GM12878 (cell line): ENCODE measurements around the gene NTMT2. TPM values are rescaled to one million over a fixed set of nuclear protein-coding genes. Genes with fewer than 3 reads are reported as not detected.

Experiments used
- ATAC-seq: fragments of 200-7000 bp; cut with Tn5 transposase; 3 replicates; pipeline ENCODE4 v1.9.1; 2020; ENCODE audit warnings: mild to moderate bottlenecking, moderate library complexity
- BruUV-seq: library from RNA; stranded (reverse); fragments of 400-500 nt; replicated peaks from 2 replicates; lab custom pipeline; 2021; lab: Mats Ljungman, UMichigan
- CTCF ChIA-PET: fragments of 300-600 bp; sonication (Branson Sonifier 250); formaldehyde crosslinking; extraction: SDS; loops from one replicate; lab custom pipeline; 2021; ENCODE audit warnings: inconsistent platforms; lab: Yijun Ruan, JAX
- POLR2A ChIA-PET: fragments of 350-600 bp; formaldehyde crosslinking; extraction: SDS; loops from one replicate; lab custom pipeline; 2021; ENCODE audit warnings: inconsistent platforms; lab: Charles Lee
- RAD21 ChIA-PET: fragments of 300-600 bp; sonication (Branson Sonifier 250); formaldehyde crosslinking; loops from one replicate; lab custom pipeline; 2023; ENCODE audit warnings: antibody characterized with exemption; ENCODE audit not compliant: unreplicated experiment; lab: Charles Lee
- SMC1A ChIA-PET: fragments of 300-600 bp; sonication (Branson Sonifier 250); formaldehyde crosslinking; loops from one replicate; lab custom pipeline; 2023; ENCODE audit not compliant: unreplicated experiment, uncharacterized antibody; lab: Charles Lee
- DNase-seq: peaks from one replicate; pipeline ENCODE4 v3.0.0-alpha.2; 2011; ENCODE audit warnings: low read depth, low spot score
- FAIRE-seq: peaks from 3 replicates; lab custom pipeline; 2011; peaks lifted over from hg19 to GRCh38; lab: Jason Lieb, UNC
- H2AFZ ChIP-seq: 2 replicates; pipeline ENCODE4 v1.6.0; 2011; ENCODE audit warnings: low read depth, low read length, control low read depth; ENCODE audit not compliant: control insufficient read depth
- H3K27ac ChIP-seq: 2 replicates; pipeline ENCODE4 v1.5.1; 2011; ENCODE audit warnings: control low read depth; ENCODE audit not compliant: control insufficient read depth, insufficient read depth
- H3K27me3 ChIP-seq, 2 experiments: replicated peaks in 1 of 2; 2 replicates each; pipeline versions ENCODE4 v1.6.0 to v1.6.1; 2011; ENCODE audit warnings: low read length in 1 of 2; ENCODE audit not compliant: control insufficient read depth in 2 of 2, insufficient read depth in 2 of 2
- H3K36me3 ChIP-seq, 2 experiments: 2 replicates each; pipeline ENCODE4 v1.5.1; 2011; ENCODE audit warnings: low read length in 1 of 2; ENCODE audit not compliant: control insufficient read depth in 2 of 2, insufficient read depth in 2 of 2
- H3K4me1 ChIP-seq: 2 replicates; pipeline ENCODE4 v1.6.1; 2011; ENCODE audit warnings: mild to moderate bottlenecking, low read length, moderate library complexity, mixed read lengths; ENCODE audit not compliant: control insufficient read depth, insufficient read depth
- H3K4me2 ChIP-seq: 2 replicates; pipeline ENCODE4 v1.6.0; 2011; ENCODE audit warnings: control low read depth; ENCODE audit not compliant: control insufficient read depth, insufficient read depth
- H3K4me3 ChIP-seq: fragments of 200-600 bp; sonication (generic); 2 replicates; pipeline ENCODE4 v1.5.1; 2016
- H3K79me2 ChIP-seq: 2 replicates; pipeline ENCODE4 v1.6.0; 2011; ENCODE audit warnings: low read length; ENCODE audit not compliant: control insufficient read depth, insufficient read depth
- H3K9ac ChIP-seq: 2 replicates; pipeline ENCODE4 v1.8.0; 2011; ENCODE audit warnings: low read length, control low read depth, mixed read lengths; ENCODE audit not compliant: control insufficient read depth, insufficient read depth
- H3K9me3 ChIP-seq: replicated peaks from 3 replicates; pipeline ENCODE4 v1.5.1; 2011; ENCODE audit warnings: mild to moderate bottlenecking, low read length; ENCODE audit not compliant: control insufficient read depth, insufficient read depth
- H4K20me1 ChIP-seq: 2 replicates; pipeline ENCODE4 v1.6.0; 2011; ENCODE audit not compliant: control insufficient read depth, insufficient read depth
- ASH2L ChIP-seq: fragments of 300-600, 200-600 bp; sonication (generic); IDR thresholded peaks from 2 replicates; pipeline ENCODE4 v1.6.1; 2017; ENCODE audit warnings: low read depth, mild to moderate bottlenecking, borderline replicate concordance
- E2F4 ChIP-seq: IDR thresholded peaks from 2 replicates; pipeline ENCODE4 v1.6.1; 2012; ENCODE audit warnings: low read depth, low read length, improper control_type of control experiment
- FOS ChIP-seq: IDR thresholded peaks from 3 replicates; pipeline ENCODE4 v1.6.1; 2011; ENCODE audit warnings: borderline replicate concordance; ENCODE audit not compliant: insufficient read length; ENCODE audit errors: extremely low read depth
- FOXK2 ChIP-seq: fragments of 450-650 bp; IDR thresholded peaks from 2 replicates; pipeline ENCODE4 v1.6.1; 2017; ENCODE audit warnings: mild to moderate bottlenecking, moderate library complexity
- IKZF1 ChIP-seq: fragments of 450-650 bp; conservative IDR thresholded peaks from 2 replicates; pipeline ENCODE4 v1.6.1; 2017; ENCODE audit warnings: antibody characterized with exemption, mild to moderate bottlenecking
- JUNB ChIP-seq: IDR thresholded peaks from 2 replicates; pipeline ENCODE4 v1.6.1; 2016; ENCODE audit warnings: antibody characterized with exemption, mild to moderate bottlenecking
- LARP7 ChIP-seq: fragments of 450-650 bp; IDR thresholded peaks from 2 replicates; pipeline ENCODE4 v1.6.1; 2017; ENCODE audit warnings: mild to moderate bottlenecking
- MTA3 ChIP-seq: IDR thresholded peaks from 2 replicates; pipeline ENCODE4 v1.6.1; 2012; ENCODE audit warnings: low read length, inconsistent platforms, borderline replicate concordance
- MXI1 ChIP-seq: fragments of 150-350 bp; IDR thresholded peaks from 2 replicates; pipeline ENCODE4 v1.6.1; 2011; ENCODE audit warnings: low read depth, mild to moderate bottlenecking, inconsistent platforms, low read length, improper control_type of control experiment
- NKRF ChIP-seq: fragments of 450-650 bp; conservative IDR thresholded peaks from 2 replicates; pipeline ENCODE4 v1.6.1; 2017; ENCODE audit warnings: mild to moderate bottlenecking, moderate library complexity
- NR2C2 ChIP-seq: IDR thresholded peaks from 2 replicates; pipeline ENCODE4 v1.6.1; 2011; ENCODE audit warnings: borderline replicate concordance, low read depth; ENCODE audit not compliant: control insufficient read depth, insufficient read length
- RELA ChIP-seq: fragments of 450-650 bp; IDR thresholded peaks from 2 replicates; pipeline ENCODE4 v1.8.0; 2014; ENCODE audit warnings: borderline replicate concordance; ENCODE audit not compliant: partially characterized antibody
- SKIL ChIP-seq: fragments of 450-650 bp; IDR thresholded peaks from 2 replicates; pipeline ENCODE4 v1.6.1; 2017; ENCODE audit warnings: mild to moderate bottlenecking, low read depth, inconsistent platforms; ENCODE audit not compliant: poor library complexity, severe bottlenecking
- SUPT20H ChIP-seq: IDR thresholded peaks from 2 replicates; pipeline ENCODE4 v1.6.1; 2011; ENCODE audit warnings: low read depth, mild to moderate bottlenecking, low read length, moderate library complexity, borderline replicate concordance; ENCODE audit not compliant: control insufficient read depth
- TCF12 ChIP-seq: IDR thresholded peaks from 2 replicates; pipeline ENCODE4 v1.6.1; 2011; ENCODE audit warnings: low read depth, mild to moderate bottlenecking, low read length
- ZBED1 ChIP-seq: IDR thresholded peaks from 2 replicates; pipeline ENCODE4 v1.6.1; 2016; ENCODE audit warnings: borderline replicate concordance
- ZBTB11 ChIP-seq: fragments of 450-650 bp; formaldehyde crosslinking; IDR thresholded peaks from 2 replicates; pipeline ENCODE4 v1.5.0; 2022; ENCODE audit warnings: mild to moderate bottlenecking, missing genetic modification characterization
- WGBS: methylation state at CpG from one replicate; pipeline ENCODE4 v1.1.6; 2016; ENCODE audit warnings: low lambda C conversion rate; ENCODE audit not compliant: insufficient replicate concordance, insufficient coverage; ENCODE audit errors: missing lambda C conversion rate; 5-methylcytosine and 5-hydroxymethylcytosine counted together
- in situ Hi-C: fragments of 300-500 bp; cut with MboI; formaldehyde crosslinking; loops from 9 replicates; pipeline ENCODE4 v1.14.3; 2018; ENCODE audit warnings: mixed read lengths
- intact Hi-C: fragments of 100-400 bp; cut with micrococcal nuclease; formaldehyde crosslinking; loops from one replicate; pipeline ENCODE4 v1.14.2; 2022; ENCODE audit not compliant: unreplicated experiment
- polyA plus RNA-seq, 11 experiments: library from polyadenylated mRNA; depleted of rRNA in 4 of 11; unstranded in 6 of 11; stranded (reverse) in 5 of 11; fragments of >200 nt; fragmentation: Nextera tagmentation in 4 of 11; fragmentation: Illumina TruSeq in 1 of 11; extraction: Ambion mirVana in 4 of 11; extraction: Trizol in 1 of 11; gene quantifications; 1 replicate in 1 of 11; 2 replicates in 10 of 11; pipeline versions ENCODE4 v1.2.1 to v1.2.3, GENCODE V29; 2011 to 2016; ENCODE audit warnings: inconsistent platforms in 2 of 11, missing spikeins in 2 of 11, low read depth in 1 of 11
- total RNA-seq, 4 experiments: library from RNA; depleted of rRNA in 3 of 4; stranded (reverse); fragments of >200 nt in 3 of 4; fragmentation: Illumina TruSeq in 1 of 4; extraction: Trizol in 1 of 4; gene quantifications; 2 replicates each; pipeline versions ENCODE4 v1.2.1 to v1.2.3, GENCODE V29; 2013 to 2021

NTMT2 gene
- total and polyA plus RNA-seq, 10 of the 15 experiments (the other 5 are each of a cell fraction or from before 2014, with no cell fraction given) = not detected

- no peak for FAIRE-seq
- TF ChIP-seq ASH2L (no peak), RELA (no peak), FOS (no peak), SUPT20H (no peak), FOXK2 (no peak), IKZF1 (no peak), ZBTB11 (CRISPR knock-in tag) (no peak), SKIL (no peak), JUNB (no peak), NKRF (no peak), NR2C2 (no peak), MXI1 (no peak), LARP7 (no peak), TCF12 (no peak), ZBED1 (no peak), E2F4 (no peak), MTA3 (no peak)
Measured at GRCh38 chr1:170153417-170153816, 7.7 kb downstream of the NTMT2 start.

More at GRCh38 chr1:170153417-170153816, 7.7 kb downstream of the NTMT2 start:
- ChIA-PET RAD21 (no interaction called here), SMC1A (interaction anchor here (1.2 kb wide), 1 partner anchor 15 kb away, joined by 3 read pairs; no protein-coding TSS in a partner anchor), CTCF (no interaction called here), POLR2A (interaction anchor here (1.7 kb wide), 1 partner anchor 9 kb away, joined by 3 read pairs; no protein-coding TSS in a partner anchor)
- no peak for ATAC-seq
- 5% methylated on average over 1 of the region's 1 CpG for WGBS
- no peaks in the 10 kb centered on the region for H3K79me2 ChIP-seq
- H3K27me3 ChIP-seq = no peaks in the 10 kb centered on the region
- no peak overlapping the region for H3K4me2 ChIP-seq
- H2AFZ ChIP-seq = no peak overlapping the region
- in situ Hi-C loops (no loop called here), intact Hi-C loops (no loop called here)
- H3K4me1 ChIP-seq = no peaks in the 10 kb centered on the region
- H3K9me3 ChIP-seq = no peaks in the 10 kb centered on the region; the same call in 2 of the 3 replicates
- no peak overlapping the region for H3K9ac ChIP-seq
- H3K4me3 ChIP-seq = no peak overlapping the region
- no peaks in the 10 kb centered on the region for H3K36me3 ChIP-seq
- BruUV-seq = no TSS peak
- DNase-seq = no peak
- H3K27ac ChIP-seq = no peak overlapping the region
- H4K20me1 ChIP-seq = no peaks in the 10 kb centered on the region
